D721Med (cell line): ENCODE data around the gene ARFGAP2.
A peak's percentile ranks its signal among the peaks of the same experiment; 100 is the strongest.

Experiments
- DNase-seq: peaks from one replicate; pipeline ENCODE4 v3.0.0; 2011; ENCODE audit warnings: low spot score; ENCODE audit not compliant: insufficient read length
- FAIRE-seq: peaks from 2 replicates; lab custom pipeline; 2011; peaks lifted over from hg19 to GRCh38; lab: Jason Lieb, UNC
- CTCF ChIP-seq: IDR thresholded peaks from 2 replicates; pipeline ENCODE4 v1.5.1; 2012; ENCODE audit warnings: mild to moderate bottlenecking, control low read depth; ENCODE audit not compliant: insufficient read depth; ENCODE audit errors: missing control alignments

ARFGAP2 gene

GRCh38 chr11:47154616-47155570 lies 21.8 kb downstream of the ARFGAP2 start:
- no peak for DNase-seq
- no peak for TF ChIP-seq CTCF
- no peak for FAIRE-seq

GRCh38 chr11:47152953-47153950 lies 23.4 kb downstream of the ARFGAP2 start:
- no peak for FAIRE-seq
- DNase-seq, result peak; percentile 92
- TF ChIP-seq CTCF, result peak; percentile 97

GRCh38 chr11:47152126-47152952 lies 24.3 kb downstream of the ARFGAP2 start:
- no peak for FAIRE-seq
- no peak for DNase-seq
- no peak for TF ChIP-seq CTCF

- DNase-seq (no peak), FAIRE-seq (no peak)
- TF ChIP-seq CTCF, result no peak
Measured at GRCh38 chr11:47149782-47150181, 26.9 kb downstream of the ARFGAP2 start.

- no peak for FAIRE-seq
- no peak for TF ChIP-seq CTCF
- no peak for DNase-seq
Measured at GRCh38 chr11:47148903-47149531, 27.7 kb downstream of the ARFGAP2 start.

- FAIRE-seq (no peak), DNase-seq (no peak)
- TF ChIP-seq CTCF, result no peak
Measured at GRCh38 chr11:47148270-47148669, 28.4 kb downstream of the ARFGAP2 start.
